OCI-LY3 (cell line): ENCODE data around the gene EIF2B2.

Experiments used
- CTCF ChIP-seq: fragments of 200-600, 300-600 bp; sonication (generic); IDR thresholded peaks from 2 replicates; pipeline ENCODE4 v1.5.1; 2014; ENCODE audit warnings: antibody characterized with exemption, low read length, low read depth
- EZH2phosphoT487 ChIP-seq: fragments of 200-600 bp; shearing (Covaris generic); IDR thresholded peaks from 2 replicates; pipeline ENCODE4 v1.6.1; 2018; ENCODE audit warnings: antibody characterized with exemption, mixed run types, low read depth

GRCh38 chr14:74962046-74962445, 40.7 kb upstream of the EIF2B2 start:
- TF ChIP-seq CTCF: no peak
- no peak for TF ChIP-seq EZH2phosphoT487
